H1 (cell line): ENCODE measurements around the gene EED. TPM values are rescaled to one million over a fixed set of nuclear protein-coding genes. Genes with fewer than 3 reads are reported as not detected.

ENCODE experiments used
- CBX8 ChIP-seq: fragments of 300-800, 300-1000 bp; sonication (generic); IDR thresholded peaks from 2 replicates; pipeline ENCODE4 v1.7.1; 2016; ENCODE audit warnings: low read depth, low read length, borderline replicate concordance
- GABPA ChIP-seq: IDR thresholded peaks from 2 replicates; pipeline ENCODE4 v1.6.1; 2011; ENCODE audit warnings: mild to moderate bottlenecking, low read length, moderate library complexity, borderline replicate concordance; ENCODE audit not compliant: insufficient read depth
- TAF7 ChIP-seq: optimal IDR thresholded peaks from 2 replicates; pipeline ENCODE3; 2011; ENCODE audit warnings: low read depth, mild to moderate bottlenecking, inconsistent platforms, low read length, moderate library complexity, borderline replicate concordance
- TBP ChIP-seq: IDR thresholded peaks from 2 replicates; pipeline ENCODE4 v1.6.1; 2011; ENCODE audit warnings: low read depth, low read length, improper control_type of control experiment
- polyA plus RNA-seq, 7 experiments: library from polyadenylated mRNA; depleted of rRNA in 3 of 7; stranded (reverse) in 5 of 7; unstranded in 2 of 7; fragments of >200 nt in 5 of 7; fragments of 200-250 nt in 2 of 7; gene quantifications; 1 replicate in 5 of 7; 2 replicates in 1 of 7; 4 replicates in 1 of 7; pipeline versions ENCODE4 v1.2.1 to v1.2.3, GENCODE V29; 2011 to 2013; ENCODE audit warnings: missing spikeins in 2 of 7, mixed read lengths in 2 of 7
- total RNA-seq: library from RNA; stranded (reverse); fragmentation: NEBNext Ultra II Directional; extraction: Animal tissue kit (Norgen Biotek cat#: 25700); gene quantifications from 2 replicates; pipeline ENCODE4 v1.2.1, GENCODE V29; 2021
- TF ChIP-seq, protein P1 (sequence below): IDR thresholded peaks from 2 replicates; pipeline ENCODE4 v1.6.1; 2011; ENCODE audit warnings: low read length, improper control_type of control experiment
- TF ChIP-seq, protein P2 (sequence below): IDR thresholded peaks from 2 replicates; pipeline ENCODE4 v1.6.1; 2011; ENCODE audit warnings: low read depth, mild to moderate bottlenecking, low read length; ENCODE audit not compliant: insufficient read depth
- TF ChIP-seq, protein P3 (sequence below): fragments of 300-600 bp; sonication (generic); IDR thresholded peaks from 2 replicates; pipeline ENCODE4 v1.7.1; 2012; ENCODE audit warnings: low read length, moderate library complexity, mild to moderate bottlenecking, inconsistent platforms; ENCODE audit not compliant: insufficient replicate concordance

EED gene
- total and polyA plus RNA-seq, 2 of the 8 experiments (the other 6 are each of a cell fraction or from before 2014, with no cell fraction given), result 12.6 to 26.9 TPM

DNA sequence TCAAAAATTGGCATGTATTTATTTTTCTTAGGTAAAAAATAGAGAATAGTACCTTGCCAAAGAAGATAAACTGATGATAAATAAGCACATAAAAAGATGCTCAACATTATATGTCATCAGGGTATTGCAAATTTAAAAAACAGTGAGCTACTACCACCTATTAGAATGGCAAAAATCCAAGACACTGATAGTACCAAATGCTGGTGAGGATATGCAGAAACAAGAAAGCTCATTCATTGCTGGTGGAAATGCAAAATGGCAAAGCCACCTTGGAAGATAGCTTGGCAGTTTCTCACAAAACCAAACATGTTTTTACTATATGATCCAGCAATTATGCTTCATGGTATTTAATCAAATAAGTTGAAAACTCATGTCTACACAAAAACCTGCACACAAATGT lies 46.4 kb upstream of the EED start (continued):
- TF ChIP-seq, protein P1, sequence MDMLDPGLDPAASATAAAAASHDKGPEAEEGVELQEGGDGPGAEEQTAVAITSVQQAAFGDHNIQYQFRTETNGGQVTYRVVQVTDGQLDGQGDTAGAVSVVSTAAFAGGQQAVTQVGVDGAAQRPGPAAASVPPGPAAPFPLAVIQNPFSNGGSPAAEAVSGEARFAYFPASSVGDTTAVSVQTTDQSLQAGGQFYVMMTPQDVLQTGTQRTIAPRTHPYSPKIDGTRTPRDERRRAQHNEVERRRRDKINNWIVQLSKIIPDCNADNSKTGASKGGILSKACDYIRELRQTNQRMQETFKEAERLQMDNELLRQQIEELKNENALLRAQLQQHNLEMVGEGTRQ, result no peak
- TF ChIP-seq, protein P2, sequence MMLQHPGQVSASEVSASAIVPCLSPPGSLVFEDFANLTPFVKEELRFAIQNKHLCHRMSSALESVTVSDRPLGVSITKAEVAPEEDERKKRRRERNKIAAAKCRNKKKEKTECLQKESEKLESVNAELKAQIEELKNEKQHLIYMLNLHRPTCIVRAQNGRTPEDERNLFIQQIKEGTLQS, result no peak
- TF ChIP-seq TAF7 (no peak), TBP (no peak), GABPA (no peak), CBX8 (no peak)
- TF ChIP-seq, protein P3, sequence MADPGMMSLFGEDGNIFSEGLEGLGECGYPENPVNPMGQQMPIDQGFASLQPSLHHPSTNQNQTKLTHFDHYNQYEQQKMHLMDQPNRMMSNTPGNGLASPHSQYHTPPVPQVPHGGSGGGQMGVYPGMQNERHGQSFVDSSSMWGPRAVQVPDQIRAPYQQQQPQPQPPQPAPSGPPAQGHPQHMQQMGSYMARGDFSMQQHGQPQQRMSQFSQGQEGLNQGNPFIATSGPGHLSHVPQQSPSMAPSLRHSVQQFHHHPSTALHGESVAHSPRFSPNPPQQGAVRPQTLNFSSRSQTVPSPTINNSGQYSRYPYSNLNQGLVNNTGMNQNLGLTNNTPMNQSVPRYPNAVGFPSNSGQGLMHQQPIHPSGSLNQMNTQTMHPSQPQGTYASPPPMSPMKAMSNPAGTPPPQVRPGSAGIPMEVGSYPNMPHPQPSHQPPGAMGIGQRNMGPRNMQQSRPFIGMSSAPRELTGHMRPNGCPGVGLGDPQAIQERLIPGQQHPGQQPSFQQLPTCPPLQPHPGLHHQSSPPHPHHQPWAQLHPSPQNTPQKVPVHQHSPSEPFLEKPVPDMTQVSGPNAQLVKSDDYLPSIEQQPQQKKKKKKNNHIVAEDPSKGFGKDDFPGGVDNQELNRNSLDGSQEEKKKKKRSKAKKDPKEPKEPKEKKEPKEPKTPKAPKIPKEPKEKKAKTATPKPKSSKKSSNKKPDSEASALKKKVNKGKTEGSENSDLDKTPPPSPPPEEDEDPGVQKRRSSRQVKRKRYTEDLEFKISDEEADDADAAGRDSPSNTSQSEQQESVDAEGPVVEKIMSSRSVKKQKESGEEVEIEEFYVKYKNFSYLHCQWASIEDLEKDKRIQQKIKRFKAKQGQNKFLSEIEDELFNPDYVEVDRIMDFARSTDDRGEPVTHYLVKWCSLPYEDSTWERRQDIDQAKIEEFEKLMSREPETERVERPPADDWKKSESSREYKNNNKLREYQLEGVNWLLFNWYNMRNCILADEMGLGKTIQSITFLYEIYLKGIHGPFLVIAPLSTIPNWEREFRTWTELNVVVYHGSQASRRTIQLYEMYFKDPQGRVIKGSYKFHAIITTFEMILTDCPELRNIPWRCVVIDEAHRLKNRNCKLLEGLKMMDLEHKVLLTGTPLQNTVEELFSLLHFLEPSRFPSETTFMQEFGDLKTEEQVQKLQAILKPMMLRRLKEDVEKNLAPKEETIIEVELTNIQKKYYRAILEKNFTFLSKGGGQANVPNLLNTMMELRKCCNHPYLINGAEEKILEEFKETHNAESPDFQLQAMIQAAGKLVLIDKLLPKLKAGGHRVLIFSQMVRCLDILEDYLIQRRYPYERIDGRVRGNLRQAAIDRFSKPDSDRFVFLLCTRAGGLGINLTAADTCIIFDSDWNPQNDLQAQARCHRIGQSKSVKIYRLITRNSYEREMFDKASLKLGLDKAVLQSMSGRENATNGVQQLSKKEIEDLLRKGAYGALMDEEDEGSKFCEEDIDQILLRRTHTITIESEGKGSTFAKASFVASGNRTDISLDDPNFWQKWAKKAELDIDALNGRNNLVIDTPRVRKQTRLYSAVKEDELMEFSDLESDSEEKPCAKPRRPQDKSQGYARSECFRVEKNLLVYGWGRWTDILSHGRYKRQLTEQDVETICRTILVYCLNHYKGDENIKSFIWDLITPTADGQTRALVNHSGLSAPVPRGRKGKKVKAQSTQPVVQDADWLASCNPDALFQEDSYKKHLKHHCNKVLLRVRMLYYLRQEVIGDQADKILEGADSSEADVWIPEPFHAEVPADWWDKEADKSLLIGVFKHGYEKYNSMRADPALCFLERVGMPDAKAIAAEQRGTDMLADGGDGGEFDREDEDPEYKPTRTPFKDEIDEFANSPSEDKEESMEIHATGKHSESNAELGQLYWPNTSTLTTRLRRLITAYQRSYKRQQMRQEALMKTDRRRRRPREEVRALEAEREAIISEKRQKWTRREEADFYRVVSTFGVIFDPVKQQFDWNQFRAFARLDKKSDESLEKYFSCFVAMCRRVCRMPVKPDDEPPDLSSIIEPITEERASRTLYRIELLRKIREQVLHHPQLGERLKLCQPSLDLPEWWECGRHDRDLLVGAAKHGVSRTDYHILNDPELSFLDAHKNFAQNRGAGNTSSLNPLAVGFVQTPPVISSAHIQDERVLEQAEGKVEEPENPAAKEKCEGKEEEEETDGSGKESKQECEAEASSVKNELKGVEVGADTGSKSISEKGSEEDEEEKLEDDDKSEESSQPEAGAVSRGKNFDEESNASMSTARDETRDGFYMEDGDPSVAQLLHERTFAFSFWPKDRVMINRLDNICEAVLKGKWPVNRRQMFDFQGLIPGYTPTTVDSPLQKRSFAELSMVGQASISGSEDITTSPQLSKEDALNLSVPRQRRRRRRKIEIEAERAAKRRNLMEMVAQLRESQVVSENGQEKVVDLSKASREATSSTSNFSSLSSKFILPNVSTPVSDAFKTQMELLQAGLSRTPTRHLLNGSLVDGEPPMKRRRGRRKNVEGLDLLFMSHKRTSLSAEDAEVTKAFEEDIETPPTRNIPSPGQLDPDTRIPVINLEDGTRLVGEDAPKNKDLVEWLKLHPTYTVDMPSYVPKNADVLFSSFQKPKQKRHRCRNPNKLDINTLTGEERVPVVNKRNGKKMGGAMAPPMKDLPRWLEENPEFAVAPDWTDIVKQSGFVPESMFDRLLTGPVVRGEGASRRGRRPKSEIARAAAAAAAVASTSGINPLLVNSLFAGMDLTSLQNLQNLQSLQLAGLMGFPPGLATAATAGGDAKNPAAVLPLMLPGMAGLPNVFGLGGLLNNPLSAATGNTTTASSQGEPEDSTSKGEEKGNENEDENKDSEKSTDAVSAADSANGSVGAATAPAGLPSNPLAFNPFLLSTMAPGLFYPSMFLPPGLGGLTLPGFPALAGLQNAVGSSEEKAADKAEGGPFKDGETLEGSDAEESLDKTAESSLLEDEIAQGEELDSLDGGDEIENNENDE, result no peak
